Esophagus squamous epithelium (tissue), 5 donors: ENCODE measurements around the gene LBHD1. TPM values are rescaled to one million over a fixed set of nuclear protein-coding genes. Genes with fewer than 3 reads are reported as not detected.
A peak's percentile ranks its signal among the peaks of the same experiment; 100 is the strongest.

Source experiments
- DNase-seq: peaks from one replicate; lab custom pipeline; 2025; lab: John Stamatoyannopoulos, UW
- H3K27ac ChIP-seq, 4 donors: fragments of 200-600 bp; sonication (generic); one replicate each; pipeline ENCODE4 v1.5.1; 2016 to 2019; ENCODE audit warnings: mild to moderate bottlenecking in 1 of 4
- H3K27me3 ChIP-seq, 4 donors: fragments of 200-600 bp; sonication (generic); 1 replicate in 3 of 4; 2 replicates in 1 of 4; pipeline versions ENCODE4 v1.5.1 to v1.6.0; 2017 to 2021; ENCODE audit warnings: antibody characterized with exemption in 1 of 4
- H3K36me3 ChIP-seq, 3 donors: fragments of 200-600 bp; sonication (generic); one replicate each; pipeline ENCODE4 v1.5.1; 2016 to 2019
- H3K4me1 ChIP-seq, 3 donors: fragments of 200-600 bp; sonication (generic); one replicate each; pipeline ENCODE4 v1.5.1; 2017 to 2019
- H3K4me3 ChIP-seq, 4 donors: fragments of 200-600 bp; sonication (generic); 1 replicate in 3 of 4; 2 replicates in 1 of 4; pipeline ENCODE4 v1.5.1; 2016 to 2019; ENCODE audit warnings: mild to moderate bottlenecking in 2 of 4, moderate library complexity in 1 of 4
- H3K9me3 ChIP-seq, 3 donors: fragments of 200-600 bp; sonication (generic); one replicate each; pipeline ENCODE4 v1.5.1; 2016 to 2019
- POLR2A ChIP-seq, 4 donors: fragments of 450-650 bp; IDR thresholded peaks; one replicate each; pipeline ENCODE4 v1.6.1; 2017; ENCODE audit warnings: antibody characterized with exemption in 4 of 4, mild to moderate bottlenecking in 4 of 4, moderate library complexity in 3 of 4
- WGBS, 2 donors: methylation state at CpG; one replicate each; pipeline ENCODE4 v1.1.5; 2018; 5-methylcytosine and 5-hydroxymethylcytosine counted together
- intact Hi-C: fragments of 100-400 bp; cut with DNase I; formaldehyde crosslinking; loops from one replicate; pipeline ENCODE4 v1.15.0; 2022
- total RNA-seq, 4 donors: library from RNA; depleted of rRNA; stranded (reverse); fragments of >200 nt; gene quantifications; one replicate each; pipeline ENCODE4 v1.1.0, GENCODE V29; 2016
- TF ChIP-seq, protein P1 (sequence below), 6 experiments: fragments of 450-650 bp in 4 of 6; fragments of 200-600 bp in 2 of 6; sonication (generic) in 2 of 6; IDR thresholded peaks; one replicate each; pipeline ENCODE4 v1.5.1; 2016 to 2019; ENCODE audit warnings: antibody characterized with exemption in 6 of 6, mild to moderate bottlenecking in 4 of 6, moderate library complexity in 4 of 6
- donor health status: DM: yes; HTN: yes; CAD: no.

LBHD1 gene
- total RNA-seq, 4 donors from 2014 or later = 1.8 to 3.6 (median 2.5) TPM

DNA sequence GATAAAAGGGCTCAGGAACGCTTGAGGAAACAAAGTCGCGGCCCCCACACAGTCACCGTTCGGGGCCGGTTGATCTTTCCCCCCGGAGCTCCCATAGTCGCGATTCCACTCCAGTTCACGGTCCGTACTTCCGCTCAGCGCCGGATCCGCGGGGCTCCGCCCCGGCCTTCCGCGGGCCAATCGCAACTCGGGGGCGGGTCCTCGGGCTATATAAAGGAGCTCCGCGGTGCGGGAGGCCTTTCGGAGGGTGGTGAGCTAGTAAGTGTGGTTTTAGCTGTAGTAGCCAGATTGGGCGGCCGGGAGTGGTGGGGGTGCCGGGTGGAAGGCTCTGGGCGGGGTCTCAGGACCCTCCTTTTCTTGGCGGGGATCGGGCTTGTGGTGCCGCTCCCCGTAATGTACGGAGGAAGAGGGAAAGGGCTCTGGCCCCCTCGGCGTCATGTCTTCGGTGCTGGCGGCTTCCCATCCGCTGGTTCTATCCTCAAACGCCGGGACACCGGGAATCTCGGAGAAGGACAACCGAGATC is 6.9 kb downstream of the LBHD1 start, which contains the start of the genes C11orf98 and CSKMT:
TSS of gene C11orf98 (minus strand) at position 136 of the 524 bp plus-strand sequence. CDS start at position 95, 41 bp downstream.
TSS of gene CSKMT (plus strand) at position 238 of the 524 bp plus-strand sequence. CDS start 568 bp downstream, outside the sequence.
- peak in 3 of 4 donors; percentile 66 to 99 (median 96) for TF ChIP-seq POLR2A (IDR thresholded peaks at IDR 0.05)
- TF ChIP-seq, protein P1, sequence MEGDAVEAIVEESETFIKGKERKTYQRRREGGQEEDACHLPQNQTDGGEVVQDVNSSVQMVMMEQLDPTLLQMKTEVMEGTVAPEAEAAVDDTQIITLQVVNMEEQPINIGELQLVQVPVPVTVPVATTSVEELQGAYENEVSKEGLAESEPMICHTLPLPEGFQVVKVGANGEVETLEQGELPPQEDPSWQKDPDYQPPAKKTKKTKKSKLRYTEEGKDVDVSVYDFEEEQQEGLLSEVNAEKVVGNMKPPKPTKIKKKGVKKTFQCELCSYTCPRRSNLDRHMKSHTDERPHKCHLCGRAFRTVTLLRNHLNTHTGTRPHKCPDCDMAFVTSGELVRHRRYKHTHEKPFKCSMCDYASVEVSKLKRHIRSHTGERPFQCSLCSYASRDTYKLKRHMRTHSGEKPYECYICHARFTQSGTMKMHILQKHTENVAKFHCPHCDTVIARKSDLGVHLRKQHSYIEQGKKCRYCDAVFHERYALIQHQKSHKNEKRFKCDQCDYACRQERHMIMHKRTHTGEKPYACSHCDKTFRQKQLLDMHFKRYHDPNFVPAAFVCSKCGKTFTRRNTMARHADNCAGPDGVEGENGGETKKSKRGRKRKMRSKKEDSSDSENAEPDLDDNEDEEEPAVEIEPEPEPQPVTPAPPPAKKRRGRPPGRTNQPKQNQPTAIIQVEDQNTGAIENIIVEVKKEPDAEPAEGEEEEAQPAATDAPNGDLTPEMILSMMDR (IDR thresholded peaks at IDR 0.05) = peak in 2 of 6 experiments; percentile 9
- Histone ChIP-seq H3K27me3 (no peaks in the 10 kb centered on the region), H3K4me1 (peaks cover 17 to 55% (median 34%) of the 10 kb centered on the region in 3 donors), H3K27ac (peak within 1 kb of the TSS; percentile 91 to 97 (median 95)), H3K36me3 (peaks cover 0 to 44% (median 10%) of the 10 kb centered on the region in 3 donors), H3K9me3 (no peaks in the 10 kb centered on the region), H3K4me3 (peak within 1 kb of the TSS; percentile 78 to 94 (median 83))
- DNase-seq = peak; percentile 68
- intact Hi-C loops = no loop called here
- 0% methylated on average over 9 to 11 of the region's 47 CpGs for WGBS, 2 donors

DNA sequence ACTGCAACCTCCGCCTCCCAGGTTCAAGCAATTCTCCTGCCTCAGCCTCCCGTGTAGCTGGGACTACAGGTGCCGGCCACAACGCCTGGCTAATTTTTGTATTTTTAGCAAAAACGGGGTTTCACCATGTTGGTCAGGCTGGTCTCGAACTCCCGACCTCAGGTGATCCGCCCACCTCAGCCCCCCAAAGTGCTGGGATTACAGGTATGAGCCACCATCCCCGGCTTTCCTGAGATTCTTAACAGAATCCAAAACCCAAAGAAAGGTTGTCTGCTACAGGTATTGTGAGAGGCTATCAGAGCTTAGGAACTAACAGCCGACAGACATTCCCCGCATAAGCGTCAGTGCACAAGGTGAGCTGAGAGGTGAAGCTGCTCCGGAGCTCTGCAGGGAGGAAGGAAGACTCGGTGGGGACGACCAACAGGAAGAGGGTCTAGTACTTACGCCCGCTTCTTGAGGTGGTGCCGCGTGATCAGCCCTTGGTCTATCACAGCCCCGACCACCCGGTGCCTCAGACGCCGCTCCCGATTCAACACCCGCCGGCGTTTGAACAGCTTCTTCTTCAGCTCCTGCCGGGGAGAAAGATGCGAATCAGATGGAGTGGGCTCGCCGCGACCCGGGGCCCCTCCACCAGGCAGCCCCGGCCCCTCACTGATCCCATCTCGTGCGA is 7.5 kb downstream of the LBHD1 start:
- no peak for TF ChIP-seq POLR2A (IDR thresholded peaks at IDR 0.05)
- TF ChIP-seq, protein P1 (IDR thresholded peaks at IDR 0.05) = no peak
- H3K4me3 ChIP-seq = peak overlapping the region; percentile 78 to 94 (median 83)
- 0 to 2% methylated on average over 4 to 17 of the region's 36 CpGs for WGBS, 2 donors
- H3K4me1 ChIP-seq = peaks cover 17 to 49% (median 29%) of the 10 kb centered on the region in 3 donors
- intact Hi-C loops = no loop called here
- no peaks in the 10 kb centered on the region for H3K27me3 ChIP-seq
- peaks cover 0 to 44% (median 10%) of the 10 kb centered on the region in 3 donors for H3K36me3 ChIP-seq
- H3K27ac ChIP-seq = peak overlapping the region; percentile 91 to 97 (median 95)
- no peaks in the 10 kb centered on the region for H3K9me3 ChIP-seq
- DNase-seq = no peak

DNA sequence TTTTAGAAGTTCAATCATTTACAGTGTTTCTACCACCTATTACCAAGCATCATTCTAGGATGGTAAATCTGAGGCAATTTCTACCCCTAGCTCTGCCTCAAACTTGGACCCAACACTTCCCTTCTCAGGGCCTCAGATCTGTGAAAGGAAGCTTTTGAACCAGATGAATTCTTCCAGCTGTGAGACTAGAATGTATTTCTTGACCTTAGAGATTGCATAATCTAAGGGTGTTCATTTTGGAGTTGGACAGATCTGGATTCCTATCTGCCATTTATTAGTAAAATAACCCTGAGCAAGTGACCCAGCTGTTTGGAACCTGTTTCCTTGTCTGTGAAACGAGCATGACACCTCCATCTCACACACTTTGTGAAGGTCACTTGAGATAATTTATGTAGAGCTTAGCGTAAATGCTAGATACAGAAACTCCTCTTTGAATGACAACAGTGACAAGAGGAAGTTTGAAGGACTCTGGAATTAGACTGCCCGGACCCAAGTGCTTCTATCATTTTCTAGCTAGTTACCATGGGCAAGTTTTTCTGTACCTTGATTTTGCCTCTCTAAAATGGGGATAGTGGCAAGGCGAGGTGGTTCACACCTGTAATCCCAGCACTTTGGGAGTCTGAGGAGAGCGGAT is 15.2 kb downstream of the LBHD1 start:
- 65 to 77% methylated on average over 5 of the region's 5 CpGs for WGBS, 2 donors
- TF ChIP-seq, protein P1 (IDR thresholded peaks at IDR 0.05) = no peak
- TF ChIP-seq POLR2A (IDR thresholded peaks at IDR 0.05) = no peak
- no peak for DNase-seq
- Histone ChIP-seq H3K9me3 (no peaks in the 10 kb centered on the region), H3K27me3 (no peaks in the 10 kb centered on the region), H3K4me1 (peaks cover 6 to 9% (median 7%) of the 10 kb centered on the region in 3 donors), H3K27ac (no peak overlapping the region), H3K4me3 (no peak overlapping the region), H3K36me3 (peaks cover 0 to 10% (median 0%) of the 10 kb centered on the region in 3 donors)
- intact Hi-C loops = no loop called here

DNA sequence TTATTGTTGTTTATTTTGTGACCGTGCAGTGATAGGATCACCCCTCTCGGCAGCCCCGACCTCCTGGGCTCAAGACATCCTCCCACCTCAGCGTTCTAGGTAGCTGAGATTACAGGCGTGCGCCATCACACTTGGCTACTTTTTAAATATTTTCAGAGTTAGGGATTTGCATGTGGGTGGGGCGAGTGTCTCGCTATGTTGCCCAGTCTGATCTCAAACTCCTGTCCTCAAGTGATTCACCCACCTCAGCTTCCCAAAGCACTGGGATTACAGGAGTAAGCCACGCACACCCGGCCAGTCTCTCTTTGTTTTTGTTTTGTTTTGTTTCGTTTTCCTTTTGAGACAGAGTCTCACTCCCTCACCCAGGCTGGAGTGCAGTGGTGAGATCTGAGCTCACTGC is 17.8 kb downstream of the LBHD1 start:
- no peak for DNase-seq
- intact Hi-C loops = no loop called here
- no peak overlapping the region for H3K27ac ChIP-seq
- H3K4me1 ChIP-seq = peaks cover 10 to 21% (median 13%) of the 10 kb centered on the region in 3 donors
- no peak overlapping the region for H3K4me3 ChIP-seq
- H3K27me3 ChIP-seq = no peaks in the 10 kb centered on the region
- peaks cover 0 to 12% (median 6%) of the 10 kb centered on the region in 3 donors for H3K36me3 ChIP-seq
- H3K9me3 ChIP-seq = no peaks in the 10 kb centered on the region
- 78 to 85% methylated on average over 11 of the region's 11 CpGs for WGBS, 2 donors
- TF ChIP-seq, protein P1 (IDR thresholded peaks at IDR 0.05) = no peak
- TF ChIP-seq POLR2A (IDR thresholded peaks at IDR 0.05) = no peak
